ENCODE data around the gene PLK4. TPM values are rescaled to one million over a fixed set of nuclear protein-coding genes. Genes with fewer than 3 reads are reported as not detected.
"Not testable (repeated sequence)": the region's sequence is repeated elsewhere in the genome, so short reads cannot be mapped to it uniquely, and the experiment has no call there.

The PLK4 gene
- total RNA-seq, 1 experiment from 2014 or later: 40.2 TPM

- Histone ChIP-seq H2BK5ac (ENCODE audit: insufficient read length, low read length) (no peak overlapping the region), H3K27me3 (ENCODE audit: insufficient read depth, low read length) (no peaks in the 10 kb centered on the region), H3K23ac (ENCODE audit: insufficient read length, low read depth, low read length) (no peak overlapping the region), H3K18ac (ENCODE audit: insufficient read length, low read depth, low read length) (no peak overlapping the region), H2BK120ac (ENCODE audit: low read depth, low read length, poor library complexity, severe bottlenecking) (no peak overlapping the region), H3K56ac (ENCODE audit: insufficient read length, low read depth, low read length) (no peak overlapping the region), H3K4me2 (ENCODE audit: insufficient read depth, insufficient read length, low read length) (no peak overlapping the region), H3K9me3 (ENCODE audit: control insufficient read depth, low read depth, low read length) (no peaks in the 10 kb centered on the region), H4K5ac (ENCODE audit: insufficient read length, low read depth, low read length) (no peak overlapping the region), H3K79me1 (ENCODE audit: insufficient read depth, low read depth, low read length, poor library complexity, severe bottlenecking) (no peaks in the 10 kb centered on the region), H3T11ph (ENCODE audit: low read length) (no peak overlapping the region), H4K91ac (ENCODE audit: insufficient read length, low read depth, low read length) (no peak overlapping the region), H2AK5ac (ENCODE audit: insufficient read length, low read length) (no peak overlapping the region), H2BK20ac (ENCODE audit: low read depth, low read length, poor library complexity, severe bottlenecking) (no peak overlapping the region), H3K14ac (ENCODE audit: insufficient read depth, low read length) (no peak overlapping the region), H3K23me2 (ENCODE audit: insufficient read length, low read depth, low read length, poor library complexity, severe bottlenecking) (no peaks in the 10 kb centered on the region), H3K79me2 (ENCODE audit: insufficient read depth, low read length) (no peaks in the 10 kb centered on the region), H2BK15ac (ENCODE audit: low read depth, low read length) (no peak overlapping the region), H3K4ac (ENCODE audit: low read depth, low read length) (no peak overlapping the region), H3K4me1 (ENCODE audit: insufficient read depth, low read length) (no peaks in the 10 kb centered on the region), H3K9ac (ENCODE audit: extremely low read depth, insufficient read length, low read length) (no peak overlapping the region), H2AFZ (ENCODE audit: low read length) (no peak overlapping the region), H4K20me1 (ENCODE audit: control insufficient read depth, insufficient read depth, insufficient read length) (no peaks in the 10 kb centered on the region), H3K27ac (ENCODE audit: insufficient read length, low read depth, low read length) (no peak overlapping the region), H2BK12ac (ENCODE audit: insufficient read length, low read depth, low read length) (no peak overlapping the region), H4K8ac (replicated peaks; ENCODE audit: insufficient read length, low read depth, low read length) (no peak overlapping the region)
- DNase-seq: no peak
- Mint-ChIP-seq H3K9me3 (no peaks in the 10 kb centered on the region; a peak in 1 of 5 replicates), H3K27me3 (ENCODE audit: low read depth) (no peaks in the 10 kb centered on the region), H3K4me1 (no peaks in the 10 kb centered on the region), H3K27ac (no peak overlapping the region), H3K36me3 (ENCODE audit: insufficient read depth in 1 of 3, low read depth in 3 of 3) (peaks cover 8 to 19% (median 13%) of the 10 kb centered on the region in 3 experiments), H3K4me3 (no peak overlapping the region)
- no peak for TF ChIP-seq CTCF (conservative IDR thresholded peaks at IDR 0.05)
- no CpG with 5 or more reads among the region's 2 CpGs for WGBS (ENCODE audit: extremely low coverage, insufficient read length, low lambda C conversion rate)
Observed at GRCh38 chr4:127922226-127922625, 41.5 kb downstream of the PLK4 start.

- not testable (repeated sequence) for H3K27ac Mint-ChIP-seq; H2AFZ ChIP-seq (ENCODE audit: low read length); H2AK5ac ChIP-seq (ENCODE audit: insufficient read length, low read length); H3K23ac ChIP-seq (ENCODE audit: insufficient read length, low read depth, low read length); H3K4me3 Mint-ChIP-seq; H3K18ac ChIP-seq (ENCODE audit: insufficient read length, low read depth, low read length); H3K23me2 ChIP-seq (ENCODE audit: insufficient read length, low read depth, low read length, poor library complexity, severe bottlenecking); H3K4me1 Mint-ChIP-seq; H2BK12ac ChIP-seq (ENCODE audit: insufficient read length, low read depth, low read length); H3K79me1 ChIP-seq (ENCODE audit: insufficient read depth, low read depth, low read length, poor library complexity, severe bottlenecking); H3K9me3 ChIP-seq (ENCODE audit: control insufficient read depth, low read depth, low read length); H4K5ac ChIP-seq (ENCODE audit: insufficient read length, low read depth, low read length); H4K8ac ChIP-seq (replicated peaks; ENCODE audit: insufficient read length, low read depth, low read length); H3K56ac ChIP-seq (ENCODE audit: insufficient read length, low read depth, low read length); H3K27ac ChIP-seq (ENCODE audit: insufficient read length, low read depth, low read length); H3K27me3 ChIP-seq (ENCODE audit: insufficient read depth, low read length); H3K4me2 ChIP-seq (ENCODE audit: insufficient read depth, insufficient read length, low read length); H3K79me2 ChIP-seq (ENCODE audit: insufficient read depth, low read length); H3K9ac ChIP-seq (ENCODE audit: extremely low read depth, insufficient read length, low read length); H4K20me1 ChIP-seq (ENCODE audit: control insufficient read depth, insufficient read depth, insufficient read length); H3K4me1 ChIP-seq (ENCODE audit: insufficient read depth, low read length); H2BK15ac ChIP-seq (ENCODE audit: low read depth, low read length); H2BK20ac ChIP-seq (ENCODE audit: low read depth, low read length, poor library complexity, severe bottlenecking); H3K14ac ChIP-seq (ENCODE audit: insufficient read depth, low read length); H3T11ph ChIP-seq (ENCODE audit: low read length); DNase-seq; H3K27me3 Mint-ChIP-seq (ENCODE audit: low read depth); H3K9me3 Mint-ChIP-seq; H2BK120ac ChIP-seq (ENCODE audit: low read depth, low read length, poor library complexity, severe bottlenecking); H4K91ac ChIP-seq (ENCODE audit: insufficient read length, low read depth, low read length); H3K4ac ChIP-seq (ENCODE audit: low read depth, low read length); H2BK5ac ChIP-seq (ENCODE audit: insufficient read length, low read length)
- WGBS (ENCODE audit: extremely low coverage, insufficient read length, low lambda C conversion rate): no CpG with 5 or more reads among the region's 2 CpGs
- H3K36me3 Mint-ChIP-seq (ENCODE audit: insufficient read depth in 1 of 3, low read depth in 3 of 3): peaks cover 8 to 25% (median 13%) of the 10 kb centered on the region in 3 experiments
Observed at GRCh38 chr4:127925720-127926119, 45.0 kb downstream of the PLK4 start.

Measured in H9 (cell line).